Stimulated activated CD8-positive, alpha-beta memory T cell treated with anti-CD3 and anti-CD28 coated beads, Interleukin-2, amount 100 ng/mL, for 48 hours (primary cell): Measurements from ENCODE around the gene KLHL33.

Experiments
- DNase-seq, 2 donors: peaks; one replicate each; pipeline ENCODE4 v3.0.0-alpha.2; 2020; ENCODE audit warnings: low read depth in 2 of 2

Gene KLHL33

GRCh38 chr14:20413744-20414082, 22.3 kb downstream of the KLHL33 start:
- no peak for DNase-seq

- DNase-seq = peak; percentile 68 to 70
Observed at GRCh38 chr14:20412876-20413743, 22.9 kb downstream of the KLHL33 start, which contains the start of gene TEP1. TEP1 (minus strand) TSS chr14:20413501; CDS start chr14:20408439, 5,062 bp downstream.

- no peak for DNase-seq
Observed at GRCh38 chr14:20412411-20412810, 23.6 kb downstream of the KLHL33 start.

GRCh38 chr14:20409226-20409625, 26.7 kb downstream of the KLHL33 start:
- no peak for DNase-seq

- DNase-seq = no peak
Observed at GRCh38 chr14:20403521-20403920, 32.4 kb downstream of the KLHL33 start.

GRCh38 chr14:20400965-20401593, 34.9 kb downstream of the KLHL33 start:
- DNase-seq = no peak

- DNase-seq = no peak
Observed at GRCh38 chr14:20400589-20400964, 35.4 kb downstream of the KLHL33 start.

GRCh38 chr14:20397511-20397910, 38.5 kb downstream of the KLHL33 start:
- DNase-seq = no peak

GRCh38 chr14:20391505-20391904, 44.5 kb downstream of the KLHL33 start:
- no peak for DNase-seq

GRCh38 chr14:20388159-20388558, 47.8 kb downstream of the KLHL33 start:
- no peak for DNase-seq

- no peak for DNase-seq
Observed at GRCh38 chr14:20387576-20387975, 48.4 kb downstream of the KLHL33 start.

- DNase-seq = no peak
Observed at GRCh38 chr14:20386276-20386855, 49.6 kb downstream of the KLHL33 start.

- no peak for DNase-seq
Observed at GRCh38 chr14:20384886-20385285, 51.1 kb downstream of the KLHL33 start.

- DNase-seq = no peak
Observed at GRCh38 chr14:20384321-20384720, 51.6 kb downstream of the KLHL33 start.

- no peak for DNase-seq
Observed at GRCh38 chr14:20383636-20384035, 52.3 kb downstream of the KLHL33 start.

- no peak for DNase-seq
Observed at GRCh38 chr14:20383032-20383431, 52.9 kb downstream of the KLHL33 start.

GRCh38 chr14:20382526-20382925, 53.4 kb downstream of the KLHL33 start:
- DNase-seq = no peak

GRCh38 chr14:20381341-20381740, 54.6 kb downstream of the KLHL33 start:
- no peak for DNase-seq

- no peak for DNase-seq
Observed at GRCh38 chr14:20380681-20381080, 55.3 kb downstream of the KLHL33 start.

GRCh38 chr14:20379743-20380142, 56.2 kb downstream of the KLHL33 start:
- DNase-seq = no peak

- no peak for DNase-seq
Observed at GRCh38 chr14:20377171-20377570, 58.8 kb downstream of the KLHL33 start.

GRCh38 chr14:20376071-20376588, 59.8 kb downstream of the KLHL33 start:
- DNase-seq = no peak
